Chondrocyte (in vitro differentiated cells): Measurements from ENCODE around the gene TUBB4A. TPM values are rescaled to one million over a fixed set of nuclear protein-coding genes. Genes with fewer than 3 reads are reported as not detected.

ENCODE experiments used
- DNase-seq: peaks from one replicate; pipeline ENCODE4 v3.0.0; 2021; ENCODE audit warnings: mixed read lengths, low spot score
- H3K27ac Mint-ChIP-seq: one replicate; pipeline ENCODE4 v1.8.0; 2021; ENCODE audit warnings: mild to moderate bottlenecking, moderate library complexity, mixed read lengths; ENCODE audit not compliant: unreplicated experiment
- H3K27me3 Mint-ChIP-seq: 2 replicates; pipeline ENCODE4 v1.8.0; 2021; ENCODE audit warnings: low read depth, mixed read lengths
- H3K36me3 Mint-ChIP-seq: 2 replicates; pipeline ENCODE4 v1.8.0; 2021; ENCODE audit warnings: low read depth, mixed read lengths
- H3K4me1 Mint-ChIP-seq: 2 replicates; pipeline ENCODE4 v1.8.0; 2021; ENCODE audit warnings: low read depth, mild to moderate bottlenecking, mixed read lengths
- H3K4me3 Mint-ChIP-seq: one replicate; pipeline ENCODE4 v1.8.0; 2021; ENCODE audit warnings: mild to moderate bottlenecking, moderate library complexity, mixed read lengths; ENCODE audit not compliant: unreplicated experiment
- H3K9me3 Mint-ChIP-seq: 2 replicates; pipeline ENCODE4 v1.8.0; 2021; ENCODE audit warnings: low read depth, mixed read lengths
- total RNA-seq: library from RNA; stranded (reverse); gene quantifications from 3 replicates; pipeline ENCODE4 v1.2.1, GENCODE V29; 2021
- TF ChIP-seq, protein P1 (sequence below): fragments of 200-600 bp; sonication (generic); IDR thresholded peaks from 2 replicates; pipeline ENCODE4 v1.5.0; 2021; ENCODE audit warnings: antibody characterized with exemption, mild to moderate bottlenecking, moderate library complexity

The TUBB4A gene
- total RNA-seq, 1 donor from 2014 or later = 0.70 TPM

DNA sequence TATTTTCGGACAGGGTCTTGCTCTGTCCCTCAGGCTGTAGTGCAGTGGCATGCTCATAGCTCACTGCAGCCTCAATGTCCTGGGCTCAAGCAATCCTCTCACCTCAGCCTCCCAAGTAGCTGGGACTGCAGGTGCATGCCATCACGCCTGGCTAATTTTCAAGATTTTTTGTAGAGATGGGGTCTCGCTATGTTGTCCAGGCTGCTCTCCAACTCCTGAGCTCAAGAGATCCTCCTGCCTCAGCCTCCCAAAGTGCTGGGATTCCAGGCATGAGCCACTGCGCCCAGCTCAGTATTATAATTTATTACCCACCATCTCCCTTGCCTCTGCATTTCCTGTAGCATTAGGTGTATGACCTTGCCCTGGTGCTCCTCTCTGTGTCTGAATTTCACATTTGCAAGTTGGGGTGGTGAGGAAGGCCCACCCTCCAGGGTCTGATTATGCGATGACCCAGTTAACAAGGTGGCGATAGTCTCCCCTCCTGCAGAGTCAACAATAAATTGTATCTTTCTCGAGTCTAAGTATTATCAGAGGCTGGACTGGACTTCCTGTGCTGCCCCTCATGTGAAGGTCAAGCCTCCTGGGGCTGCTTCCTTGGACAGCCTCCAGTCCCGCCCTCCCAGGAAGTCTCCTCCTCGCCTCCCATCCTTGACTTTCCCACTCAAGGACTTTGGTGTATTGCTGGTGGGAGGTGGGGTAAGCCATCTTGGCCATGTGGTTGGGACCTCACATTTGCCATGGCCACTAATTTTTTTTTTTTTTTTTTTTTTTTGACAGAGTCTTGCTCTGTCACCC is 1.5 kb upstream of the TUBB4A start:
- H3K27ac Mint-ChIP-seq = no peak overlapping the region
- H3K27me3 Mint-ChIP-seq = peaks cover 29% of the 10 kb centered on the region
- TF ChIP-seq, protein P1, sequence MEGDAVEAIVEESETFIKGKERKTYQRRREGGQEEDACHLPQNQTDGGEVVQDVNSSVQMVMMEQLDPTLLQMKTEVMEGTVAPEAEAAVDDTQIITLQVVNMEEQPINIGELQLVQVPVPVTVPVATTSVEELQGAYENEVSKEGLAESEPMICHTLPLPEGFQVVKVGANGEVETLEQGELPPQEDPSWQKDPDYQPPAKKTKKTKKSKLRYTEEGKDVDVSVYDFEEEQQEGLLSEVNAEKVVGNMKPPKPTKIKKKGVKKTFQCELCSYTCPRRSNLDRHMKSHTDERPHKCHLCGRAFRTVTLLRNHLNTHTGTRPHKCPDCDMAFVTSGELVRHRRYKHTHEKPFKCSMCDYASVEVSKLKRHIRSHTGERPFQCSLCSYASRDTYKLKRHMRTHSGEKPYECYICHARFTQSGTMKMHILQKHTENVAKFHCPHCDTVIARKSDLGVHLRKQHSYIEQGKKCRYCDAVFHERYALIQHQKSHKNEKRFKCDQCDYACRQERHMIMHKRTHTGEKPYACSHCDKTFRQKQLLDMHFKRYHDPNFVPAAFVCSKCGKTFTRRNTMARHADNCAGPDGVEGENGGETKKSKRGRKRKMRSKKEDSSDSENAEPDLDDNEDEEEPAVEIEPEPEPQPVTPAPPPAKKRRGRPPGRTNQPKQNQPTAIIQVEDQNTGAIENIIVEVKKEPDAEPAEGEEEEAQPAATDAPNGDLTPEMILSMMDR = no peak
- H3K4me3 Mint-ChIP-seq = no peak overlapping the region
- DNase-seq = no peak
- H3K36me3 Mint-ChIP-seq = peaks cover 3% of the 10 kb centered on the region
- H3K4me1 Mint-ChIP-seq = peaks cover 6% of the 10 kb centered on the region
- no peaks in the 10 kb centered on the region for H3K9me3 Mint-ChIP-seq

DNA sequence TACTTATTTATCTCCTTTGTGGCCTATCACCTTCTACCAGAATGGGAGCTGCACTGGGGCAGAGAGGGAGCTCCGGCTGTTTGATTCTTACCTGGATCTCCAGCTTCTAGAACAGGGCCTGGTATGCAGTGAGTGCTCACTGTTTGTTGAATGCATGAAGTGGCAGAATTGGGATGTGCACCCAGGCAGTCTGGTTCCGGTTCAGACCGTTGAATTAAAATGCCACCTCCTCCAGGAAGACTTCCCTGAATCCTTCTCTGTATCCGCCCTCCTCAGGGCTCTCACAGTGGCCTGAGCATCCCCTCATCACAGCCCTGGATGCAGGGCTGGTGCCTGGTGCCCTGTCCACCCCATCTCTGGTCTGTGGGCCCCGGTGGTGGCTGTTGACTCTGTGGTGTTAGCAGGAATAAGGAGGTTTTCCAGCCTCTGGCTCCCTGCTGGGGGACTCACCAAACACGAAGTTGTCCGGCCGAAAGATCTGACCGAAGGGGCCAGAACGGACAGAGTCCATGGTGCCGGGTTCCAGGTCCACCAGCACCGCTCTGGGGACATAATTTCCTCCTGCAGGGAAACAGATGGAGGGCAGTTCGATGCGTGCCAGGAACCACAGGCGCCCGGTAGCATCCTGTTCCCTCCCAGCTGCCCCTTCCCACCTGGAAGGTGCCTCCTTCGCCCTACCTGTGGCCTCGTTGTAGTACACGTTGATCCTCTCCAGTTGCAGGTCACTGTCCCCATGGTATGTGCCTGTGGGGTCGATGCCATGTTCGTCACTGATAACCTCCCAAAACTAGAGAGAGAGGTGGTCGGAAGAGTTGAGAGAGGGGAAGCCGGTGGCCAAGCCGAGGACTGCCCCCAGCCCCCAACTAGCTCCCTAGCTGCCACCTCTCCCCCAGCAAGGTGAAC is 1.0 kb downstream of the TUBB4A start:
- H3K36me3 Mint-ChIP-seq = peaks cover 3% of the 10 kb centered on the region
- H3K27me3 Mint-ChIP-seq = peaks cover 33% of the 10 kb centered on the region
- TF ChIP-seq, protein P1 = no peak
- H3K9me3 Mint-ChIP-seq = no peaks in the 10 kb centered on the region
- H3K27ac Mint-ChIP-seq = no peak overlapping the region
- peak overlapping the region; percentile 66 for H3K4me3 Mint-ChIP-seq
- no peak for DNase-seq
- peaks cover 6% of the 10 kb centered on the region for H3K4me1 Mint-ChIP-seq

DNA sequence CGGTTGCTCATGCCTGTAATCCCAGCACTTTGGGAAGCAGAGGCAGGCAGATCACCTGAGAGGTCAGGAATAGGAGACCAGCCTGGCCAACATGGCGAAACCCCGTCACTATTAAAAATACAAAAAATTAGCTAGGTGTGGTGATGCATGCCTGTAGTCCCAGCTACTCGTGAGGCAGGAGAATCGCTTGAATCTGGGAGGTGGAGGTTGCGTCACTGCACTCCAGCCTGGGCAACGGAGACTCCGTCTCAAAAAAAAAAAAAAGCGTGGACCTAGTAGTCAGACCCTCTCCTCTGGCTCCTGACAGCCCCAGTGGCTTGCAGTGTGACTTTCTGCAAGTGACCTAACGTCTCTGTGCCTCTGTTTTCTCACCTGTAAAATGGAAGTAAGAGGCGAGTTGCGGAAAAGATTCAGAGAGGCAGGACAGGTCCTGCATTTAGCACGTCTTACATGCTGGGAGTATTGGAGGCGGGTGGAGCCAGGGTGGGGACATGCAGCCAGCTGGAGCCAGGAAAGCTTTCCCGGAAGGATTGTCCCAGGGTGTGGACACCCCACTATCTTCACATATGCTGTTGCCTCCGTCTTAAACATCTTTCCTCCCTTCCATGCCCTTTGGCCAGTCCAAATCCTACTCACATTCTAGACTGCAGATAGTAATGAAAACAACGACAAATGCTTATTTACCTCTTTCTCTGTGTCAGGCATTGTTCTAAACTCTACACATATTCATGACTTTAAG is 2.9 kb downstream of the TUBB4A start:
- Mint-ChIP-seq H3K36me3 (peaks cover 3% of the 10 kb centered on the region), H3K27me3 (peaks cover 33% of the 10 kb centered on the region), H3K27ac (no peak overlapping the region), H3K4me3 (no peak overlapping the region), H3K4me1 (peaks cover 6% of the 10 kb centered on the region), H3K9me3 (no peaks in the 10 kb centered on the region)
- no peak for DNase-seq
- TF ChIP-seq, protein P1 = no peak

DNA sequence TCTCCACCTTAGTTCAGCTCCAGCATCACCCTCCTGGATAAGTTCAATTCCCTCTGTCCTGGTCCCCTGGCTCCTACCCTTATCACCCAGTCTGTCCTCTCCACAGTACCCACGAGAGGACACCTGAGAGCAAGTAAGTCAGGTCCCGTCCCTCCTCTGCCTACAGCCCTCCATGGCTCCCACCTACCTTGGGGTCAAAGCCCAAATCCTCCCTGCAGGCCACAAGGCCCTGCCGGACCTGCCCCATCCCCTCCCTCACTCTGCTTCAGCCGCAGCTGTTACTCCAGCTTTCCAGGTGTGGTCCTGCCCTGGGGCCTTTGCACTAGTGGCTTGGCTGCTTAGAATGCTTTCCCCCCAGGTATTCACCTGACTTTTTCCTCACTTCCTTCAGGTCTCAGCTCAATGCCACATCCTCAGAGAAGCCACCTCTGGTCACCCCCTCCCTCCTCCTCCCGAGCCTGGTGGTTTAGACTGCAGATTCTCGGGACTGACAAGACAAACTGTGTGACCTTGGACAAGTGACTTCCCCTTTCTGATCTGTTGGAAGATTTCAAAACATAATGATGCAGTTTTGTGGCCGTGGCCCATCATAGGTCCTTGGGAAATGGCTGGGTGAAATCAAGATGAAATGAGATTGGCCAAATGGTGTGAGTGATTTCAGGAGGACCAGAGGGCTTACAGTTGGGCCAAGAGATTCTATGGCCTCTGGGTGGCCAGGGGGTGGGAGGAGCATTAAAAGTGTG is 3.6 kb downstream of the TUBB4A start:
- no peak overlapping the region for H3K27ac Mint-ChIP-seq

More for the DNA sequence above, 3.6 kb downstream of the TUBB4A start:
- TF ChIP-seq, protein P1 = no peak
- Mint-ChIP-seq H3K27me3 (peaks cover 29% of the 10 kb centered on the region), H3K9me3 (no peaks in the 10 kb centered on the region), H3K4me3 (no peak overlapping the region), H3K4me1 (peaks cover 4% of the 10 kb centered on the region), H3K36me3 (peaks cover 3% of the 10 kb centered on the region)
- DNase-seq = no peak
